Suprapubic skin (tissue), 4 donors: Measurements from ENCODE around the gene BCL11B.

Experiments
- CTCF ChIP-seq, 2 donors: fragments of 200-600 bp in 1 of 2; fragments of 450-650 bp in 1 of 2; sonication (generic) in 1 of 2; IDR thresholded peaks; one replicate each; pipeline ENCODE4 v1.5.1; 2016 to 2019; ENCODE audit warnings: antibody characterized with exemption in 2 of 2, mild to moderate bottlenecking in 1 of 2, moderate library complexity in 1 of 2
- EP300 ChIP-seq: sonication (generic); formaldehyde crosslinking; IDR thresholded peaks from one replicate; pipeline ENCODE4 v1.6.1; 2017; ENCODE audit warnings: antibody characterized with exemption
- POLR2A ChIP-seq, 2 donors: fragments of 450-650 bp; IDR thresholded peaks; one replicate each; pipeline ENCODE4 v1.6.1; 2017; ENCODE audit warnings: antibody characterized with exemption in 2 of 2, mild to moderate bottlenecking in 2 of 2, moderate library complexity in 2 of 2
- POLR2AphosphoS5 ChIP-seq, 3 donors: sonication (generic); formaldehyde crosslinking; IDR thresholded peaks; one replicate each; pipeline ENCODE4 v1.6.1; 2017; ENCODE audit warnings: antibody characterized with exemption in 3 of 3

GRCh38 chr14:99215277-99215676 lies 56.7 kb downstream of the BCL11B start:
- TF ChIP-seq CTCF (IDR thresholded peaks at IDR 0.05) (no peak), POLR2A (IDR thresholded peaks at IDR 0.05) (no peak), POLR2AphosphoS5 (IDR thresholded peaks at IDR 0.05) (no peak), EP300 (no peak)
